Esophagus muscularis mucosa (tissue), 4 donors: ENCODE measurements around the gene HECTD4. TPM values are rescaled to one million over a fixed set of nuclear protein-coding genes. Genes with fewer than 3 reads are reported as not detected.

Experiments used
- DNase-seq: peaks from one replicate; pipeline ENCODE4 v3.0.0-alpha.2; 2017; ENCODE audit errors: extremely low spot score
- H3K27ac ChIP-seq, 4 donors: fragments of 200-600 bp; sonication (generic); replicated peaks in 1 of 4; 1 replicate in 3 of 4; 2 replicates in 1 of 4; pipeline ENCODE4 v1.5.1; 2016 to 2019; ENCODE audit warnings: mild to moderate bottlenecking in 1 of 4
- H3K27me3 ChIP-seq, 4 donors: fragments of 200-600 bp; sonication (generic); one replicate each; pipeline versions ENCODE4 v1.5.1 to v1.6.0; 2016 to 2019
- H3K36me3 ChIP-seq, 4 donors: fragments of 200-600 bp; sonication (generic); one replicate each; pipeline ENCODE4 v1.5.1; 2016 to 2019
- H3K4me1 ChIP-seq, 4 donors: fragments of 200-600 bp; sonication (generic); one replicate each; pipeline ENCODE4 v1.5.1; 2016 to 2019
- H3K4me3 ChIP-seq, 4 donors: fragments of 200-600 bp; sonication (generic); 1 replicate in 2 of 4; 2 replicates in 2 of 4; pipeline ENCODE4 v1.5.1; 2016 to 2019; ENCODE audit warnings: mild to moderate bottlenecking in 4 of 4, moderate library complexity in 1 of 4
- H3K9me3 ChIP-seq, 4 donors: fragments of 200-600 bp; sonication (generic); 1 replicate in 3 of 4; 2 replicates in 1 of 4; pipeline ENCODE4 v1.5.1; 2016 to 2019
- EP300 ChIP-seq: sonication (generic); formaldehyde crosslinking; IDR thresholded peaks from one replicate; pipeline ENCODE4 v1.6.1; 2017; ENCODE audit warnings: antibody characterized with exemption
- POLR2A ChIP-seq: fragments of 450-650 bp; IDR thresholded peaks from one replicate; pipeline ENCODE4 v1.6.1; 2017; ENCODE audit warnings: antibody characterized with exemption, moderate library complexity, mild to moderate bottlenecking, low read depth
- POLR2AphosphoS5 ChIP-seq, 2 donors: sonication (generic); formaldehyde crosslinking; IDR thresholded peaks; one replicate each; pipeline ENCODE4 v1.6.1; 2017; ENCODE audit warnings: antibody characterized with exemption in 2 of 2
- WGBS: methylation state at CpG from one replicate; pipeline ENCODE4 v1.1.5; 2018; 5-methylcytosine and 5-hydroxymethylcytosine counted together
- intact Hi-C: fragments of 100-400 bp; cut with DNase I; formaldehyde crosslinking; loops from one replicate; pipeline ENCODE4 v1.15.1; 2023
- total RNA-seq, 4 donors: library from RNA; depleted of rRNA; stranded (reverse); fragments of >200 nt; gene quantifications; one replicate each; pipeline versions ENCODE4 v1.1.0 to v1.2.1, GENCODE V29; 2016
- TF ChIP-seq, protein P1 (sequence below), 3 experiments: fragments of 200-600 bp in 2 of 3; fragments of 450-650 bp in 1 of 3; sonication (generic) in 2 of 3; IDR thresholded peaks; one replicate each; pipeline ENCODE4 v1.5.1; 2017 to 2019; ENCODE audit warnings: antibody characterized with exemption in 3 of 3, mild to moderate bottlenecking in 2 of 3, moderate library complexity in 1 of 3

The HECTD4 gene
- total RNA-seq, 4 donors from 2014 or later, result 27.3 to 59.3 (median 44.9) TPM

GRCh38 chr12:112325622-112326207 is 56.5 kb downstream of the HECTD4 start:
- Histone ChIP-seq H3K27ac (no peak overlapping the region), H3K27me3 (no peaks in the 10 kb centered on the region), H3K36me3 (no peaks in the 10 kb centered on the region), H3K4me1 (peaks cover 7 to 44% (median 35%) of the 10 kb centered on the region in 4 donors), H3K9me3 (no peaks in the 10 kb centered on the region), H3K4me3 (no peak overlapping the region)
- intact Hi-C loops, result no loop called here
- no peak for TF ChIP-seq POLR2AphosphoS5 (IDR thresholded peaks at IDR 0.05)
- TF ChIP-seq EP300, result no peak
- TF ChIP-seq, protein P1, sequence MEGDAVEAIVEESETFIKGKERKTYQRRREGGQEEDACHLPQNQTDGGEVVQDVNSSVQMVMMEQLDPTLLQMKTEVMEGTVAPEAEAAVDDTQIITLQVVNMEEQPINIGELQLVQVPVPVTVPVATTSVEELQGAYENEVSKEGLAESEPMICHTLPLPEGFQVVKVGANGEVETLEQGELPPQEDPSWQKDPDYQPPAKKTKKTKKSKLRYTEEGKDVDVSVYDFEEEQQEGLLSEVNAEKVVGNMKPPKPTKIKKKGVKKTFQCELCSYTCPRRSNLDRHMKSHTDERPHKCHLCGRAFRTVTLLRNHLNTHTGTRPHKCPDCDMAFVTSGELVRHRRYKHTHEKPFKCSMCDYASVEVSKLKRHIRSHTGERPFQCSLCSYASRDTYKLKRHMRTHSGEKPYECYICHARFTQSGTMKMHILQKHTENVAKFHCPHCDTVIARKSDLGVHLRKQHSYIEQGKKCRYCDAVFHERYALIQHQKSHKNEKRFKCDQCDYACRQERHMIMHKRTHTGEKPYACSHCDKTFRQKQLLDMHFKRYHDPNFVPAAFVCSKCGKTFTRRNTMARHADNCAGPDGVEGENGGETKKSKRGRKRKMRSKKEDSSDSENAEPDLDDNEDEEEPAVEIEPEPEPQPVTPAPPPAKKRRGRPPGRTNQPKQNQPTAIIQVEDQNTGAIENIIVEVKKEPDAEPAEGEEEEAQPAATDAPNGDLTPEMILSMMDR (IDR thresholded peaks at IDR 0.05), result no peak
- TF ChIP-seq POLR2A, result no peak
- 82% methylated on average over 7 of the region's 7 CpGs for WGBS
- no peak for DNase-seq

DNA sequence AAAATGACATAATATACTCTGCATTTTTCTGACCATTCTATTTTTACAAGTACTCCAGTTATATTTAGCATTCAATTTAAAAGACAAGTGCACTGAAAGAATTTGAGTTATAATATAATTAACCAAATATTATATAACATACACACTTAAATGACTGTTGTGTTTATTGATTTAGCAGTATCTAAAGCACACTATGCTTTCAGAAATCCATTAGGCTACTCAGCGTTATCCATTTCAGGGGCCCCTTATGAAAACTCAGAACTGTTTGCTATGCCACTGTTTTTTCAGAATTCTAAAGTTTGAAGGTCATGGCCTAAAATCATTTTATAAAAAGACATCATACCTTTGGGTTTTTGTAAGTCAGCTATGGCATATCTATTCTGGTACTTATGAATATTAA is 57.1 kb downstream of the HECTD4 start:
- no peaks in the 10 kb centered on the region for H3K36me3 ChIP-seq
- no peak overlapping the region for H3K27ac ChIP-seq
- H3K4me1 ChIP-seq, result peaks cover 7 to 38% (median 31%) of the 10 kb centered on the region in 4 donors
- intact Hi-C loops, result no loop called here
- no peak for DNase-seq
- H3K27me3 ChIP-seq, result no peaks in the 10 kb centered on the region
- no peak overlapping the region for H3K4me3 ChIP-seq
- TF ChIP-seq POLR2AphosphoS5 (IDR thresholded peaks at IDR 0.05) (no peak), EP300 (no peak), POLR2A (no peak)
- TF ChIP-seq, protein P1 (IDR thresholded peaks at IDR 0.05), result no peak
- WGBS, result 70% methylated on average over 1 of the region's 1 CpG
- H3K9me3 ChIP-seq, result no peaks in the 10 kb centered on the region

- Histone ChIP-seq H3K4me3 (no peak overlapping the region), H3K9me3 (no peaks in the 10 kb centered on the region), H3K36me3 (peaks cover 0 to 9% (median 7%) of the 10 kb centered on the region in 4 donors), H3K27me3 (no peaks in the 10 kb centered on the region), H3K27ac (no peak overlapping the region), H3K4me1 (peaks cover 9 to 34% (median 25%) of the 10 kb centered on the region in 4 donors)
- no peak for DNase-seq
- TF ChIP-seq, protein P1 (IDR thresholded peaks at IDR 0.05), result no peak
- TF ChIP-seq POLR2AphosphoS5 (IDR thresholded peaks at IDR 0.05) (no peak), POLR2A (no peak), EP300 (no peak)
- intact Hi-C loops, result no loop called here
- WGBS, result 79% methylated on average over 4 of the region's 4 CpGs
Measured at GRCh38 chr12:112322882-112323547, 59.2 kb downstream of the HECTD4 start.

DNA sequence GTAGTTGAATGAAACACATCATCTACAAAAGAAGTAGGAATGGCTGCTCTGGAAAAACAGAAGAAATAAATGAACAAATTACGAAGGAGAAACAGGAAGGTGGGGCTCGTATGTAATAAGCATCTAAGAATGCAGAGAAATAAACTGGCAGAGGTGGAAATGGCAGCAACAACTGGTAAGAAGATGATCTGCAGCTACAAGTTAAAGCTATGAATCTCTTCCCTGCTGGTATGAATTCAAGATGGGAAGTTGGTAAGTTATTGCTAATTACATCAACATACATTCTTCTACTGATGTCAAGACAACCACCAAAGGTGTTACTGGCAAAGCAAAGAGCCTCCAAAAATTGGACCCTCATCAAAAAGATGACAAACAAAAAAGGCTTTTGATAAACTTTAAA is 59.8 kb downstream of the HECTD4 start:
- TF ChIP-seq POLR2A (no peak), POLR2AphosphoS5 (IDR thresholded peaks at IDR 0.05) (no peak), EP300 (no peak)
- TF ChIP-seq, protein P1 (IDR thresholded peaks at IDR 0.05), result no peak
- Histone ChIP-seq H3K4me3 (no peak overlapping the region), H3K27ac (no peak overlapping the region), H3K9me3 (no peaks in the 10 kb centered on the region), H3K27me3 (no peaks in the 10 kb centered on the region), H3K4me1 (peaks cover 12 to 37% (median 30%) of the 10 kb centered on the region in 4 donors), H3K36me3 (peaks cover 0 to 9% (median 7%) of the 10 kb centered on the region in 4 donors)
- 45% methylated on average over 2 of the region's 2 CpGs for WGBS
- intact Hi-C loops, result no loop called here
- DNase-seq, result no peak
